IgD-negative memory B cell (primary cell): ENCODE results near the gene MYCBPAP. TPM values are rescaled to one million over a fixed set of nuclear protein-coding genes. Genes with fewer than 3 reads are reported as not detected.

Experiments used
- H3K27ac Mint-ChIP-seq, 3 donors: one replicate each; pipeline ENCODE4 v1.8.0; 2020 to 2022; ENCODE audit warnings: mild to moderate bottlenecking in 3 of 3, mixed read lengths in 3 of 3, moderate library complexity in 1 of 3
- H3K27me3 Mint-ChIP-seq: one replicate; pipeline ENCODE4 v1.8.0; 2021; ENCODE audit warnings: mixed read lengths
- H3K36me3 Mint-ChIP-seq: one replicate; pipeline ENCODE4 v1.8.0; 2020; ENCODE audit warnings: mild to moderate bottlenecking, mixed read lengths
- H3K4me1 Mint-ChIP-seq, 3 donors: one replicate each; pipeline ENCODE4 v1.8.0; 2020 to 2022; ENCODE audit warnings: mixed read lengths in 3 of 3, mild to moderate bottlenecking in 1 of 3
- H3K4me3 Mint-ChIP-seq, 4 donors: one replicate each; pipeline ENCODE4 v1.8.0; 2020 to 2022; ENCODE audit warnings: mild to moderate bottlenecking in 4 of 4, mixed read lengths in 4 of 4, moderate library complexity in 3 of 4
- H3K9me3 Mint-ChIP-seq, 3 donors: one replicate each; pipeline ENCODE4 v1.8.0; 2020 to 2021; ENCODE audit warnings: mixed read lengths in 3 of 3, mild to moderate bottlenecking in 1 of 3
- polyA plus RNA-seq: library from polyadenylated mRNA; unstranded; fragments of 300-500 nt; fragmentation: Illumina TruSeq; gene quantifications from one replicate; pipeline ENCODE4 v1.2.3, GENCODE V29; 2021

MYCBPAP gene
- polyA plus RNA-seq, 1 donor from 2014 or later = 1.3 TPM

DNA sequence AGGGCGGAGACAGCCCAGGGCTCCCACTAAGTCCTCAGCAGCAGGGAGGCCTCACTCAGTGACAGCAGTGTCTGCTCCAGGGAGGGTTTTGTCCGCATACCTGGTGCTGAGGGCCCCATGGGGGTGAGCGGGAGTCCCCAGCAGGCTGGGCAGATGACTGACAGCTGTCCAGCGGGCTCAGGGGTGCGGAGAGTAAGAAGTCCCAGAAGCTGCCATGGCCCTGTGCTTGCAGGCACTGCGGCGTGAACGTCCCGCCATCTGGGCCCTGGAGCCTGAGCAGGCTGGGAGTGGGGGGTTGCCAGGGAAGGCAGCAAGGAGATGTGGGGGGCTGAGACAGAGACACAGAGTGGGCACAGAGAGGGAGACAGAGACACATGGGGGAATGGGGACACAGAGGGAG is 72.4 kb downstream of the MYCBPAP start:
- no peaks in the 10 kb centered on the region for H3K36me3 Mint-ChIP-seq

More for the DNA sequence above, 72.4 kb downstream of the MYCBPAP start:
- peaks cover 22% of the 10 kb centered on the region for H3K27me3 Mint-ChIP-seq
- no peak overlapping the region for H3K4me3 Mint-ChIP-seq
- H3K27ac Mint-ChIP-seq = peak overlapping the region in 1 of 3 donors; percentile 77
- peaks cover 0 to 4% (median 1%) of the 10 kb centered on the region in 3 donors for H3K4me1 Mint-ChIP-seq
- H3K9me3 Mint-ChIP-seq = no peaks in the 10 kb centered on the region

Other genes starting within 250 kb of the MYCBPAP start
- gene TMEM92, start 234.0 kb upstream of the MYCBPAP start, polyA plus RNA-seq = not detected
- 13.9 TPM for gene XYLT2, start 162.3 kb upstream of the MYCBPAP start, polyA plus RNA-seq
- 62.5 TPM for gene MRPL27, start 135.3 kb upstream of the MYCBPAP start, polyA plus RNA-seq
- not detected for gene EME1, start 135.2 kb upstream of the MYCBPAP start, polyA plus RNA-seq
- 22.6 TPM for gene LRRC59, start 110.9 kb upstream of the MYCBPAP start, polyA plus RNA-seq
- 28.6 TPM for gene ACSF2, start 82.2 kb upstream of the MYCBPAP start, polyA plus RNA-seq
- 41.9 TPM for gene CHAD, start 39.6 kb upstream of the MYCBPAP start, polyA plus RNA-seq
- 54.4 TPM for gene RSAD1, start 29.6 kb upstream of the MYCBPAP start, polyA plus RNA-seq
- not detected for gene EPN3, start 24.3 kb downstream of the MYCBPAP start, polyA plus RNA-seq
- 12.8 TPM for gene SPATA20, start 38.7 kb downstream of the MYCBPAP start, polyA plus RNA-seq
- gene CACNA1G, start 52.3 kb downstream of the MYCBPAP start, polyA plus RNA-seq = not detected
- gene ABCC3, start 126.4 kb downstream of the MYCBPAP start, polyA plus RNA-seq = 0.91 TPM
- gene ANKRD40, start 199.5 kb downstream of the MYCBPAP start, polyA plus RNA-seq = 4.5 TPM
- gene LUC7L3, start 211.2 kb downstream of the MYCBPAP start, polyA plus RNA-seq = 65.5 TPM